Activated B cell treated with CpG ODN at 0.5 μM for 24 hours (primary cell): ENCODE data around the gene SPG7. TPM values are rescaled to one million over a fixed set of nuclear protein-coding genes. Genes with fewer than 3 reads are reported as not detected.
A peak's percentile ranks its signal among the peaks of the same experiment; 100 is the strongest.

Experiments
- ATAC-seq: fragments of 200-7000 bp; cut with Tn5 transposase; one replicate; pipeline ENCODE4 v1.10.0; 2021; ENCODE audit warnings: low read depth, mild to moderate bottlenecking, moderate library complexity
- CTCF ChIA-PET: fragments of 350-600 bp; sonication (Branson Sonifier 250); formaldehyde crosslinking; loops from one replicate; lab custom pipeline; 2021; ENCODE audit warnings: antibody characterized with exemption; lab: Charles Lee
- POLR2A ChIA-PET: fragments of 350-600 bp; sonication (Branson Sonifier 250); formaldehyde crosslinking; loops from one replicate; lab custom pipeline; 2021; ENCODE audit warnings: antibody characterized with exemption; lab: Charles Lee
- DNase-seq: peaks from one replicate; pipeline ENCODE4 v3.0.0; 2022
- H3K27ac Mint-ChIP-seq: one replicate; pipeline ENCODE4 v1.8.0; 2020; ENCODE audit warnings: mixed read lengths
- H3K27me3 Mint-ChIP-seq: one replicate; pipeline ENCODE4 v1.8.0; 2021; ENCODE audit warnings: mixed read lengths
- H3K36me3 Mint-ChIP-seq: one replicate; pipeline ENCODE4 v1.8.0; 2021; ENCODE audit warnings: low read depth, mixed read lengths
- H3K4me1 Mint-ChIP-seq: one replicate; pipeline ENCODE4 v1.8.0; 2021; ENCODE audit warnings: mixed read lengths
- H3K4me3 Mint-ChIP-seq: one replicate; pipeline ENCODE4 v1.8.0; 2020; ENCODE audit warnings: mild to moderate bottlenecking, mixed read lengths
- H3K9me3 Mint-ChIP-seq: one replicate; pipeline ENCODE4 v1.8.0; 2020; ENCODE audit warnings: mixed read lengths
- intact Hi-C: fragments of 100-400 bp; cut with micrococcal nuclease; formaldehyde crosslinking; loops from one replicate; pipeline ENCODE4 v1.15.1; 2024
- total RNA-seq: library from RNA; stranded (reverse); gene quantifications from 2 replicates; pipeline ENCODE4 v1.2.3, GENCODE V29; 2022
- TF ChIP-seq, protein P1 (sequence below): fragments of 200-600 bp; IDR thresholded peaks from one replicate; pipeline ENCODE4 v1.8.0; 2022; ENCODE audit warnings: antibody characterized with exemption, mild to moderate bottlenecking

Gene SPG7
- total RNA-seq, 1 donor from 2014 or later: 102 TPM

DNA sequence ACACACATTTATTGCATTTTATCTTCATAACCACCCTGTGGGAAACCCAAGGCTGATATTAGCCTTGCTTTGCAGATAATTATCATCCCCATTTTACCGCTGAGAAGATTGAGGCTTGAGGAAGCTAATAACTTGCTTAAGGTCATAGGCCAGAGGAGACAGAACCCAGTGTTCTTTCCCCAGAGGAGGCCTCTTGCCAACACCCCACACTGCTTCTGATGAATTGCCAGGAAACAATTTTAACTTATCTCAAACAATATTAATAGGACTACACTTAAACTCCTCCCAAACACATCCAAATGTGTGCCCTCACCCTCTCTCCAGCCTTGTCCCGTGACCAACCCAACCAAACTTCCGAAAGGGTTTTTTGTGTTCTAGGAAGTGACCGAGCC is 2.1 kb upstream of the SPG7 start:
- H3K9me3 Mint-ChIP-seq: no peaks in the 10 kb centered on the region
- no peaks in the 10 kb centered on the region for H3K27me3 Mint-ChIP-seq
- peaks cover 38% of the 10 kb centered on the region for H3K4me1 Mint-ChIP-seq
- peaks cover 11% of the 10 kb centered on the region for H3K36me3 Mint-ChIP-seq
- DNase-seq (no peak), ATAC-seq (no peak)
- CTCF ChIA-PET: no interaction called here
- intact Hi-C loops: loop anchor here (5.0 to 10.0 kb wide), 3 partner anchors 84 to 691 kb away; partner anchors contain the start of gene APRT
- peak overlapping the region; percentile 74 for H3K27ac Mint-ChIP-seq
- H3K4me3 Mint-ChIP-seq: peak overlapping the region; percentile 74
- POLR2A ChIA-PET: interaction anchor here (0.6 to 4.2 kb wide), 2 partner anchors 17 to 122 kb away, joined by 4 to 68 read pairs; partner anchors contain the start of gene ANKRD11
- TF ChIP-seq, protein P1, sequence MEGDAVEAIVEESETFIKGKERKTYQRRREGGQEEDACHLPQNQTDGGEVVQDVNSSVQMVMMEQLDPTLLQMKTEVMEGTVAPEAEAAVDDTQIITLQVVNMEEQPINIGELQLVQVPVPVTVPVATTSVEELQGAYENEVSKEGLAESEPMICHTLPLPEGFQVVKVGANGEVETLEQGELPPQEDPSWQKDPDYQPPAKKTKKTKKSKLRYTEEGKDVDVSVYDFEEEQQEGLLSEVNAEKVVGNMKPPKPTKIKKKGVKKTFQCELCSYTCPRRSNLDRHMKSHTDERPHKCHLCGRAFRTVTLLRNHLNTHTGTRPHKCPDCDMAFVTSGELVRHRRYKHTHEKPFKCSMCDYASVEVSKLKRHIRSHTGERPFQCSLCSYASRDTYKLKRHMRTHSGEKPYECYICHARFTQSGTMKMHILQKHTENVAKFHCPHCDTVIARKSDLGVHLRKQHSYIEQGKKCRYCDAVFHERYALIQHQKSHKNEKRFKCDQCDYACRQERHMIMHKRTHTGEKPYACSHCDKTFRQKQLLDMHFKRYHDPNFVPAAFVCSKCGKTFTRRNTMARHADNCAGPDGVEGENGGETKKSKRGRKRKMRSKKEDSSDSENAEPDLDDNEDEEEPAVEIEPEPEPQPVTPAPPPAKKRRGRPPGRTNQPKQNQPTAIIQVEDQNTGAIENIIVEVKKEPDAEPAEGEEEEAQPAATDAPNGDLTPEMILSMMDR: no peak

DNA sequence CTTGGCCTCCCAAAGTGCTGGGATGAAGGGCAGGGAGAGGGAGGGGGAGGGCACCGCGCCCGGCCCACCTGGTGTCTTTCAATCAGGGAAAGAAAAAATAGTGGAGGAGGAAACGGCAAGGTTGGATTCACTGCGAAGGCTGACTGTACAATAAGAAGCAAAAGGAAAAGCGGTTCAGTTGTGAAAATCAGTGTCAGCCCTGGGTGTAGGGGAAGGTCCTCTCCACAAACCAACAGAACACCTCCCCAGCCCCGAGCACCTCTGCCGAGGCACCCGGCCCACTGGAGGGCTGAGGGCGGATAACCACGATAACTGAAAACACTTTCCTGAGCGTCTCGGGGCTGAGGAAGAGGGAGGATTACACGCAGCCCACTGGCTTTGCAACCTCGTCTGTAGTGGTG is 1.4 kb upstream of the SPG7 start:
- H3K9me3 Mint-ChIP-seq: no peaks in the 10 kb centered on the region
- no peaks in the 10 kb centered on the region for H3K27me3 Mint-ChIP-seq
- no peak overlapping the region for H3K27ac Mint-ChIP-seq
- intact Hi-C loops: loop anchor here (5.0 to 10.0 kb wide), 3 partner anchors 84 to 692 kb away; partner anchors contain the start of gene APRT
- CTCF ChIA-PET: interaction anchor here (1.6 kb wide), 1 partner anchor 30 kb away, joined by 3 read pairs; no protein-coding TSS in a partner anchor
- ATAC-seq: no peak
- peaks cover 41% of the 10 kb centered on the region for H3K4me1 Mint-ChIP-seq
- POLR2A ChIA-PET: interaction anchor here (0.7 to 4.2 kb wide), 5 partner anchors 18 to 88 kb away, joined by 4 to 68 read pairs (median 7); partner anchors contain the start of gene ANKRD11
- TF ChIP-seq, protein P1: no peak
- peaks cover 15% of the 10 kb centered on the region for H3K36me3 Mint-ChIP-seq
- no peak for DNase-seq
- peak overlapping the region; percentile 52 for H3K4me3 Mint-ChIP-seq

DNA sequence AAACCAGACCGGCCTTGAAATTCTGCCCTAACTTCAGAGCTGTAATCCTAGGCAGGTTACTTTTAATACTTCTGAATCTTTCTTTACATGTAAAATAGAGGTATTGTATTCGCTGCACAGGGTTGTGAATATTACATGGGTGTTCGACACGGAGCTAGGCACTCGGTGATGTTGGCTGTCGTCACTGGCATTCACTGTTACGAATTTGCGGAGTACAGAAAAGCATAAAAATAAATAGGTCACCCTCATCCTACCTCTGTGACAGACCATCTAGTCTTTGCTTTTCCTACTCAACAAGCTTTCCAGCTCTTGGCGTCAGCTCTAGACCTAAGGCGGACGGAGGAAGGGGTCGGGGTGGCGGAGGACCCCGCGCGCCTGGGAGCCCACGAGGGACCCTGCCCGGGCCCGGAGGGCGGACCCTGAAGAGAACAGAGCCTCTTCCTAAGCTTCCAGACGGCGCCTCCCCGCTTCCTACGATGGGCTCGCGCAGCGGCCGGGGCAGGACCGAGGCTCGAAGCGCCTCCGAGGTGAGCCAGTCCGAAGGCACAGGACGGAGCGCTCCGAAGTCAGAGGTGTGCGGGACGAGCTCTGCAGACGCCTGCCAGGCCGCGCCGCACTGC is 879 bp upstream of the SPG7 start:
- peak overlapping the region; percentile 74 for H3K4me3 Mint-ChIP-seq
- TF ChIP-seq, protein P1: no peak
- intact Hi-C loops: loop anchor here (5.0 to 10.0 kb wide), 3 partner anchors 85 to 693 kb away; partner anchors contain the start of gene APRT
- no peaks in the 10 kb centered on the region for H3K9me3 Mint-ChIP-seq
- H3K27me3 Mint-ChIP-seq: no peaks in the 10 kb centered on the region
- peaks cover 21% of the 10 kb centered on the region for H3K36me3 Mint-ChIP-seq
- ChIA-PET CTCF (interaction anchor here (0.8 to 2.1 kb wide), 4 partner anchors 18 to 290 kb away, joined by 3 to 9 read pairs (median 6); partner anchors contain the start of gene ZNF778), POLR2A (interaction anchor here (0.7 to 4.2 kb wide), 10 partner anchors 18 to 170 kb away, joined by 3 to 68 read pairs (median 4); partner anchors contain the start of gene ANKRD11)
- H3K27ac Mint-ChIP-seq: no peak overlapping the region
- ATAC-seq (no peak), DNase-seq (no peak)
- H3K4me1 Mint-ChIP-seq: peaks cover 41% of the 10 kb centered on the region

DNA sequence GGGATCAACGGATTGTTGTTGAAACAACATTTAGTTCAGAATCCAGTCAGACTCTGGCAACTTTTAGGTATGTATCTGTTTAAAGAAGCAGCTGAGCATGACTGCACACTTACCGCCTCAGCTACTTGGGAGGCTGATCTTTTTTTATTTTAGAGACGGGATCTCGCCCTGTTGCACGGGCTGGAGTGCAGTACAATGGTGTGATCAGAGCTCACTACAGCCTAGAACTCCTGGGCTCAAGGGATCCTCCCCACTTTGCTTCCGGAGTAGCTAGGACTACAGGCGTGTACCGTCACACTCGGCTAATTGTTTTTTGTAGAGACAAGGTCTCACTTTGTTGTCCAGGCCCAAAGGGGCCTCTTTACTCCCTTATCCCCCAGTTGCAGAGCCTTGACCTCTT is 2.3 kb downstream of the SPG7 start:
- ChIA-PET CTCF (interaction anchor here (1.1 to 1.2 kb wide), 2 partner anchors 131 to 221 kb away, joined by 3 to 4 read pairs; no protein-coding TSS in a partner anchor), POLR2A (interaction anchor here (0.6 to 0.7 kb wide), 2 partner anchors 117 to 206 kb away, joined by 4 to 5 read pairs; no protein-coding TSS in a partner anchor)
- Mint-ChIP-seq H3K4me3 (no peak overlapping the region), H3K27me3 (no peaks in the 10 kb centered on the region), H3K27ac (no peak overlapping the region), H3K36me3 (peaks cover 38% of the 10 kb centered on the region), H3K9me3 (no peaks in the 10 kb centered on the region), H3K4me1 (peaks cover 34% of the 10 kb centered on the region)
- intact Hi-C loops: no loop called here
- DNase-seq (no peak), ATAC-seq (no peak)
- TF ChIP-seq, protein P1: no peak

DNA sequence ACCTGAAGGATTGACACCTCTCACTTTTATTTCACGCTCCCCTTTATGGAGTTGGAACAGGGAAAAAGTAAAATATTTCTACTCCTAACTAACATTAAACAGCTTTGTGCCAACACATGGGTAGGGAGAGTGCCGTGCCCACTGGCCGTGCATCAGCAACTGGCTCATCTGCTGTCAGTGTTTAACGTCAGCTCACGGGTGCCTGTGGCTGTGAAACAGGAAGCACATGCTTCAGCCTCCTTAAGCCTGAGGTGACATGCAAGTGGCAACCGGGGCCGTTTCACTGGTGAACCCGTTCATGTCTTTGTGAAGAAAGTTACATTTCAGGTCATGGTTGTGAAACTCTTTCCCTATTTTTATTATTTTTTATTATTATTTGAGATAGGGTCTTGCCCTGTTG is 3.2 kb downstream of the SPG7 start:
- CTCF ChIA-PET: interaction anchor here (1.2 kb wide), 1 partner anchor 130 kb away, joined by 3 read pairs; no protein-coding TSS in a partner anchor
- DNase-seq: no peak
- no peak overlapping the region for H3K4me3 Mint-ChIP-seq

More for the DNA sequence above, 3.2 kb downstream of the SPG7 start:
- TF ChIP-seq, protein P1: no peak
- Mint-ChIP-seq H3K4me1 (peaks cover 25% of the 10 kb centered on the region), H3K36me3 (peaks cover 40% of the 10 kb centered on the region), H3K27me3 (no peaks in the 10 kb centered on the region), H3K27ac (no peak overlapping the region), H3K9me3 (no peaks in the 10 kb centered on the region)
- POLR2A ChIA-PET: no interaction called here
- no peak for ATAC-seq
- intact Hi-C loops: no loop called here
